HTR-8/SVneo (cell line): Measurements from ENCODE around the gene DAB1.
"Not testable (repeated sequence)": the region's sequence is repeated elsewhere in the genome, so short reads cannot be mapped to it uniquely, and the experiment has no call there.

Experiments used
- DNase-seq: peaks from one replicate; pipeline ENCODE4 v3.0.0; 2011; ENCODE audit warnings: low spot score, mixed read lengths; ENCODE audit not compliant: insufficient read length
- FAIRE-seq: peaks from 2 replicates; lab custom pipeline; 2011; peaks lifted over from hg19 to GRCh38; lab: Jason Lieb, UNC

DAB1 gene

GRCh38 chr1:57248830-57249229 is 175.0 kb downstream of the DAB1 start:
- no peak for FAIRE-seq

DNA sequence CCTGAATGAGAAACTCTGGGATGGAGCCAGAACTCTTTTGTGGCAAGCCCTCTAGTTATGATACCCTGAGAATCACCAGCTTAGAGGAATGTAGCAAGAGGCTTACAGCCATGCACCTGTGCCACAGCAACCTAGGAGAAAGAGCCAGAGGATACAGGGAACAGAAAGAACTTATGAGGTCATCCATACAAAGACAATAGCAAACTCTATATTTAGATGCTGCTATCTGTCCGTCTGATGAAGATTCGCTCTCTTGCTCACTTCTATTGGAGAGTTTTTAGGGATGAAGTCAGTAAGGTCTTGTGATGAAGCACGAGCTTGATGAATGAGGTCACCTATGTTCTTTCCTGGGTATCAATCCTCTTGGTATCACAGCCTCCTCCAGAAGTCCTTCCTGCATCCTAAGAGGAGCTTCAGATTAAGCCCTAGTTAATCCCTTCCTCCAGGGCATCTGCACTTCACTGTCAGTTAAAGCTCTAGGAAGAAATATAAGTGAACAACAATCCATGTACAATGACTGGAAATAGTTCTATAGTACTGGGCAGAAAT is 185.6 kb downstream of the DAB1 start:
- no peak for DNase-seq
- FAIRE-seq = no peak

More at GRCh38 chr1:57248830-57249229, 175.0 kb downstream of the DAB1 start:
- DNase-seq = no peak

- no peak for FAIRE-seq
- DNase-seq = no peak
Measured at GRCh38 chr1:57235730-57236510, 187.9 kb downstream of the DAB1 start.

GRCh38 chr1:57234459-57234858 is 189.4 kb downstream of the DAB1 start:
- DNase-seq (no peak), FAIRE-seq (no peak)

GRCh38 chr1:57232500-57232899 is 191.4 kb downstream of the DAB1 start:
- FAIRE-seq = no peak
- no peak for DNase-seq

DNA sequence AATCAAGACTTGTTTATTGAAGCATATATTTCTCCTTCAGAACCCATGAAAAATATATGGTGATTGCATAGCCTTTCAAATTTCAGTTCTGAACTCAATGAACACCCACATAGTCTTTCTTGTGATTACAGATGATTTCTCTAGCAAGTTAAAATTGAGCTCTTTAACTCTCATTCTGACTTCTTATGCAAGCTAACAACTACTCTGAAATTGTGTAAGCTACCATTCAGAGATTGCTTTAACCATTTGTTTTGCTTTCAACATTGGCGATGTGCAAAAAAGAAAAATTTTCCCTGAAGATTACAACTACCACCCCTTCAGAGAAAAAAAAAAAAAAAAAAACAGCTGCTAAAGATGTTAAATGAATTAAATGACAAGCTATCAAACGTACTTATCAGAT is 193.9 kb downstream of the DAB1 start:
- no peak for FAIRE-seq
- DNase-seq = no peak

GRCh38 chr1:57229076-57229475 is 194.8 kb downstream of the DAB1 start:
- DNase-seq = no peak
- FAIRE-seq = no peak

GRCh38 chr1:57222801-57223200 is 201.1 kb downstream of the DAB1 start:
- no peak for DNase-seq

GRCh38 chr1:57222307-57222706 is 201.6 kb downstream of the DAB1 start:
- no peak for DNase-seq
- FAIRE-seq = no peak

More at GRCh38 chr1:57222801-57223200, 201.1 kb downstream of the DAB1 start:
- FAIRE-seq = no peak

DNA sequence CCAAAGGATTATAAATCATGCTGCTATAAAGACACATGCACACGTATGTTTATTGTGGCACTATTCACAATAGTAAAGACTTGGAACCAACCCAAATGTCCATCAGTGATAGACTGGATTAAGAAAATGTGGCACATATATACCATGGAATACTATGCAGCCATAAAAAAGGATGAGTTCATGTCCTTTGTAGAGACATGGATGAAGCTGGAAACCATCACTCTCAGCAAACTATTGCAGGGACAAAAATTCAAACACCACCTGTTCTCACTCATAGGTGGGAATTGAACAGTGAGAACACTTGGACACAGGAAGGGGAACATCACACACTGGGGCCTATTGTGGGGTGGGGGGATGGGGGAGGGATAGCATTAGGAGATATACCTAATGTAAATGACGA is 203.0 kb downstream of the DAB1 start:
- not testable (repeated sequence) for FAIRE-seq

GRCh38 chr1:57218487-57219079 is 205.3 kb downstream of the DAB1 start:
- no peak for FAIRE-seq

More for the DNA sequence above, 203.0 kb downstream of the DAB1 start:
- DNase-seq = not testable (repeated sequence)

DNA sequence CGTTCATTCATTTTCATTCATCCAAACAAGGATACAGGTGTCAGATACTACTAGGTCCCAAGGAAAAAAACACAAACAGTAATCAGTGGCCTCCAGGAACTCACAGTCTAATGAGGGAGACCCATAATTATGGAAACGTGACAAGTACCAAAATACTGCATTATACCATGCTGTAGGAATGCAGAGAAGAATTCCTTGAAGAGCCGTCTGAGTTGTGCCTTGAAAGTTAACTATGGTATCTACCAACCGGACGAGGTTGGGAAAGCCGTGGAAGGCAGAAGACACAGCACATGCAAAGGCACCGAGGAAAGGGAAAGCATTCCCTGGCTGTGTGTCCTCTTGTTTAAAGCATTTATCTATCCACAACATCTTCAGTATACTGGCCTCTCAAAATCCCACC is 206.0 kb downstream of the DAB1 start:
- FAIRE-seq (no peak), DNase-seq (no peak)

More at GRCh38 chr1:57218487-57219079, 205.3 kb downstream of the DAB1 start:
- no peak for DNase-seq

- FAIRE-seq = no peak
- DNase-seq = no peak
Measured at GRCh38 chr1:57214951-57215575, 208.8 kb downstream of the DAB1 start.

- FAIRE-seq = no peak
- DNase-seq = no peak
Measured at GRCh38 chr1:57210881-57211280, 213.0 kb downstream of the DAB1 start.

- DNase-seq (no peak), FAIRE-seq (no peak)
Measured at GRCh38 chr1:57209495-57209894, 214.4 kb downstream of the DAB1 start.

DNA sequence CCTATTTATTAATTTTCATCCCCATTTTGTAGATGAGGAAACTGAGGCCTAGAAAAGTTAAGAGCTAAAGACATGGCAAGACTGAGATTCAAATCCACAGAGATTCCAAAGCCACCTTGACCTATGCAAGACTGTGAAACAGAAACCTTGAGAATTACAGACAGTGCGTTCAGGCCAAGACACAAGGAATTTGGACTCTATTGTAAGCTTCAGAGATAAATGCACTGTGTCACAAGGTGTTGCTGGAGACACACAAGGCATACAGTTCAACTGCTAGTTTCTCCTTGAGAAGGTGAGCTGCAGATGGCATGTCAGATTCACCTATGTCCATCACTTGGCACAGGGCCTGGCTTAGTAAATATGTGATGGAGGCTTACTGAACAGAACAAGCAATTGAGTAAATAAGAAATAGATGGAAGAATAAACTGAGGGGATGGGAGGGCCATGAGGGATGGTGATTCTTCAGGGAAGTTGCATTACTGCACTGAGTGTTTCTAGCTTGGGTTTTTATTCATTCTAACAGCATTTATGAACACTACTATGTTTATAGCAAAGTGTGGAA is 215.0 kb downstream of the DAB1 start:
- DNase-seq (no peak), FAIRE-seq (no peak)

DNA sequence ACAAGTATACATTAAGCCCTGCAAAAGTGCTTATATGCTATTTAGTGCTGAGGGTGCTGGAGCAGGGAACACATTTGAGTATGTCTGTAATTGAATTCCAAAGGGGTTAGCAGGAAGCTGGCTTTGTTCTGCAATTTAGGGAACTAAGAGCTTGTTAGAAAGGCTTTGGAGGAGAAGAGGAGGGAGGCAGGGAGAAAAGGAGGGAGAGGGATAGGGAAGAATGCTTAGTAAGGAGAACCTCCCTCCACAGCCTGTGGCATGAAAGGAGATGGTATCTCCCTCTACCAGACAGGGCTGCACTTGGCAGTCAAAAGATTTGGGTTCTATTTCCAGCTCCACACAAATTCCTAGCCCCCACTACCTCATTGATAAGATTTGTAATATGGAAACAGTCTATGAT is 217.8 kb downstream of the DAB1 start:
- no peak for DNase-seq
- no peak for FAIRE-seq

DNA sequence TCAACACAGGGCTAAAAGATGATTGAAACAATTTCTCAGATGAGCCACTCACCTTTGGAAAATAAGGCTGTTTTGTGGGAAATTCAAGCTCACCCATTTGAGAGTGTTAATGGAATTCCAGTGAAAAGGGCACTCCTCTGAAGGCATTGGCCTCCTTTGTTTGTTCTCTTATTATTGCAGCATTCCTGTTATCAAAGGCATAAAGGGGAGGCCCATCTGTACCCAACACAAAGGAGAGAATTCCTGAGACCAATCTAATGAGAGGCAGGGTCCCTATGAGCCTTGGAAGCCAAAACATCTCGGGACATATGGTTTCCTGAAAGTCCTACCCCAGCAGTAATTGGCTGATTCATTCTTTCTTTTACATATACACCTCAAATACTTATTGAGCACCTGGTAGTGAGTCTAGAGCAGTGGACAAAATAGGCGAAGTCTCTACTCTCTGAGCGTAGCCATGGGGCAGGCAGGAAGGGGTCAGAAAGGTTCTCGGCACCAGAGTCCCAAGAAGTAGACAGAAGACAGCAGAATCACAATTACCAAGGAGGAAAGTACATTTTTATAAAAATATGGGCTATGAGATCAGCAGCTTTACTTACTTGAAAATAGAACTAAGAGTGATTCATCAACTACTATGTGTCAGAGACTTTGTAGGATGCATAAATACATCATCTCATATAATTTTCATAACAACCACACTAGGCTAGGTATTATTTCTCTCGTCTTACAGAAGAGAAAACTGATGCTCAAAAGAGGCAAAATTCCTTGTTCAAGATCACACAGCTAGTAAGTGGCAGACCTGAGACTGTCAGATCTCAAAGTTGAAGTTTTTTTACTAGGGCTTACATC is 218.7 kb downstream of the DAB1 start:
- FAIRE-seq (no peak), DNase-seq (no peak)

- DNase-seq (no peak), FAIRE-seq (no peak)
Measured at GRCh38 chr1:57204091-57204490, 219.8 kb downstream of the DAB1 start.

GRCh38 chr1:57202241-57202640 is 221.6 kb downstream of the DAB1 start:
- FAIRE-seq (no peak), DNase-seq (no peak)
